K562 (cell line): ENCODE results near the gene INPP5E. TPM values are rescaled to one million over a fixed set of nuclear protein-coding genes. Genes with fewer than 3 reads are reported as not detected.

Experiments
- ATAC-seq: fragments of 200-7000 bp; cut with Tn5 transposase; 3 replicates; pipeline ENCODE4 v1.9.1; 2020; ENCODE audit warnings: moderate library complexity
- BruUV-seq: library from RNA; stranded (reverse); fragments of 400-500 nt; replicated peaks from 2 replicates; lab custom pipeline; 2021; lab: Mats Ljungman, UMichigan
- CTCF ChIA-PET: fragments of 300-600 bp; formaldehyde crosslinking; extraction: SDS; loops from one replicate; lab custom pipeline; 2021; ENCODE audit warnings: low intra/inter-chr PET ratio; lab: Yijun Ruan, JAX
- POLR2A ChIA-PET: fragments of 300-600, 350-650 bp; sonication (Branson Sonifier 250); formaldehyde crosslinking; extraction: SDS; loops from one replicate; lab custom pipeline; 2021; ENCODE audit warnings: antibody characterized with exemption, inconsistent platforms; lab: Yijun Ruan, JAX
- DNase-seq, 4 experiments: peaks; one replicate each; pipeline versions ENCODE4 v3.0.0 to v3.0.0-alpha.2; 2011 to 2018; ENCODE audit warnings: low spot score in 3 of 4, mixed read lengths in 3 of 4; ENCODE audit errors: extremely low read depth in 1 of 4
- FAIRE-seq: peaks from 2 replicates; lab custom pipeline; 2011; peaks lifted over from hg19 to GRCh38; lab: Jason Lieb, UNC
- H2AFZ ChIP-seq: 2 replicates; pipeline ENCODE4 v1.6.0; 2011; ENCODE audit warnings: low read depth, low read length, control low read depth, inconsistent platforms
- H3K27ac ChIP-seq: fragments of 200-600 bp; 3 replicates; pipeline ENCODE4 v1.8.0; 2011; ENCODE audit warnings: low read depth, mild to moderate bottlenecking, control low read depth, inconsistent platforms, low read length, moderate library complexity, mixed read lengths; ENCODE audit errors: extremely low read depth
- H3K27me3 ChIP-seq, 2 experiments: fragments of 300-600 bp in 1 of 2; 2 replicates in 1 of 2; 3 replicates in 1 of 2; pipeline versions ENCODE4 v1.6.0 to v1.8.0; 2011; ENCODE audit warnings: inconsistent platforms in 2 of 2, low read length in 2 of 2, mild to moderate bottlenecking in 1 of 2, mixed read lengths in 1 of 2, moderate library complexity in 1 of 2; ENCODE audit not compliant: control insufficient read depth in 2 of 2, insufficient read depth in 2 of 2
- H3K36me3 ChIP-seq: fragments of 300-600 bp; 3 replicates; pipeline ENCODE4 v1.8.0; 2011; ENCODE audit warnings: mild to moderate bottlenecking, low read length, inconsistent platforms; ENCODE audit not compliant: control insufficient read depth, insufficient read depth
- H3K4me1 ChIP-seq, 2 experiments: fragments of 200-600 bp in 1 of 2; replicated peaks in 1 of 2; 2 replicates in 1 of 2; 3 replicates in 1 of 2; pipeline versions ENCODE4 v1.5.1 to v1.8.0; 2011; ENCODE audit warnings: inconsistent platforms in 2 of 2, low read length in 2 of 2, mild to moderate bottlenecking in 1 of 2, mixed read lengths in 1 of 2, moderate library complexity in 1 of 2; ENCODE audit not compliant: control insufficient read depth in 2 of 2, insufficient read depth in 2 of 2
- H3K4me2 ChIP-seq: 2 replicates; pipeline ENCODE4 v1.6.1; 2011; ENCODE audit warnings: low read length, control low read depth, inconsistent platforms, mixed read lengths; ENCODE audit not compliant: insufficient read depth
- H3K4me3 ChIP-seq: fragments of 200-600 bp; sonication (generic), shearing (Covaris generic); 2 replicates; pipeline ENCODE4 v1.5.1; 2016; ENCODE audit warnings: control low read depth, inconsistent platforms
- H3K79me2 ChIP-seq: fragments of 200-600 bp; 3 replicates; pipeline ENCODE4 v1.8.0; 2011; ENCODE audit warnings: low read length, inconsistent platforms; ENCODE audit not compliant: control insufficient read depth, insufficient read depth
- H3K9ac ChIP-seq, 2 experiments: 2 replicates each; pipeline versions ENCODE4 v1.6.0 to v1.6.1; 2011; ENCODE audit warnings: low read depth in 2 of 2, low read length in 2 of 2, control low read depth in 1 of 2, inconsistent platforms in 1 of 2, mild to moderate bottlenecking in 1 of 2, mixed read lengths in 1 of 2; ENCODE audit not compliant: insufficient read depth in 1 of 2
- H3K9me1 ChIP-seq: one replicate; pipeline ENCODE4 v1.6.0; 2011; ENCODE audit warnings: inconsistent platforms, mild to moderate bottlenecking, low read length, moderate library complexity; ENCODE audit not compliant: control insufficient read depth, insufficient read depth
- H3K9me3 ChIP-seq: replicated peaks from 2 replicates; pipeline ENCODE4 v1.5.1; 2011; ENCODE audit warnings: low read depth, low read length, inconsistent platforms; ENCODE audit not compliant: control insufficient read depth, insufficient read depth
- H4K20me1 ChIP-seq: replicated peaks from 2 replicates; pipeline ENCODE4 v1.6.1; 2011; ENCODE audit warnings: low read length, inconsistent platforms, mixed read lengths; ENCODE audit not compliant: control insufficient read depth, insufficient read depth
- GATAD2B ChIP-seq: fragments of 450-650 bp; IDR thresholded peaks from 2 replicates; pipeline ENCODE4 v1.6.1; 2017; ENCODE audit warnings: mild to moderate bottlenecking, borderline replicate concordance
- POLR2G ChIP-seq: fragments of 200-400 bp; formaldehyde crosslinking; IDR thresholded peaks from 2 replicates; pipeline ENCODE4 v1.6.1; 2017; ENCODE audit warnings: low read depth, mild to moderate bottlenecking, antibody characterized with exemption, low read length, moderate library complexity
- RBFOX2 ChIP-seq: fragments of 200-400 bp; formaldehyde crosslinking; IDR thresholded peaks from 2 replicates; pipeline ENCODE4 v1.6.1; 2017; ENCODE audit warnings: low read depth, mild to moderate bottlenecking, low read length, moderate library complexity
- RHOXF2B ChIP-seq: fragments of 250-450 bp; sonication (Bioruptor Pico); conservative IDR thresholded peaks from 2 replicates; pipeline ENCODE4 v1.5.1; 2021
- WGBS: fragments of 100-300 bp; shearing (Covaris generic); methylation state at CpG from one replicate; pipeline ENCODE4 v1.1.6; 2016; ENCODE audit warnings: low coverage, mixed read lengths; ENCODE audit not compliant: insufficient coverage; ENCODE audit errors: missing lambda C conversion rate; 5-methylcytosine and 5-hydroxymethylcytosine counted together
- in situ Hi-C: fragments of 300-500 bp; cut with MboI; formaldehyde crosslinking; loops from 4 replicates; pipeline ENCODE4 v1.15.0; 2018; ENCODE audit warnings: inconsistent platforms, mixed read lengths
- intact Hi-C: fragments of 100-400 bp; cut with micrococcal nuclease; formaldehyde crosslinking; loops from 2 replicates; pipeline ENCODE4 v1.14.2; 2022
- polyA plus RNA-seq, 8 experiments: library from polyadenylated mRNA; depleted of rRNA in 4 of 8; stranded (reverse) in 5 of 8; unstranded in 3 of 8; fragments of >200 nt; fragmentation: Nextera tagmentation in 2 of 8; fragmentation: Illumina TruSeq in 1 of 8; extraction: Ambion mirVana in 2 of 8; extraction: Trizol in 1 of 8; gene quantifications; 2 replicates each; pipeline versions ENCODE4 v1.2.1 to v1.2.3, GENCODE V29; 2011 to 2014; ENCODE audit warnings: inconsistent platforms in 1 of 8, missing spikeins in 1 of 8
- total RNA-seq, 7 experiments: library from RNA; depleted of rRNA in 6 of 7; stranded (reverse); fragments of >200 nt in 6 of 7; fragmentation: Illumina TruSeq in 2 of 7; extraction: Trizol in 2 of 7; gene quantifications; 2 replicates each; pipeline versions ENCODE4 v1.2.1 to v1.2.3, GENCODE V29; 2011 to 2021; ENCODE audit warnings: low replicate concordance in 1 of 7
- TF ChIP-seq, protein P1 (sequence below): fragments of 200-800 bp; sonication (Bioruptor generic); IDR thresholded peaks from 2 replicates; pipeline ENCODE4 v1.6.1; 2017; ENCODE audit warnings: missing genetic modification characterization, missing compliant biosample characterization
- TF ChIP-seq, protein P2 (sequence below): IDR thresholded peaks from 3 replicates; pipeline ENCODE4 v1.6.1; 2011; ENCODE audit warnings: borderline replicate concordance, mild to moderate bottlenecking, moderate library complexity; ENCODE audit not compliant: insufficient read length; ENCODE audit errors: extremely low read depth
- TF ChIP-seq, protein P3 (sequence below): sonication (generic); formaldehyde crosslinking; IDR thresholded peaks from 2 replicates; pipeline ENCODE4 v1.8.1; 2023; ENCODE audit warnings: mild to moderate bottlenecking, missing genetic modification reagents

Gene INPP5E
- total and polyA plus RNA-seq, 9 of the 15 experiments (the other 6 are each of a cell fraction or from before 2014, with no cell fraction given): 0.38 to 17.4 (median 4.9) TPM

DNA sequence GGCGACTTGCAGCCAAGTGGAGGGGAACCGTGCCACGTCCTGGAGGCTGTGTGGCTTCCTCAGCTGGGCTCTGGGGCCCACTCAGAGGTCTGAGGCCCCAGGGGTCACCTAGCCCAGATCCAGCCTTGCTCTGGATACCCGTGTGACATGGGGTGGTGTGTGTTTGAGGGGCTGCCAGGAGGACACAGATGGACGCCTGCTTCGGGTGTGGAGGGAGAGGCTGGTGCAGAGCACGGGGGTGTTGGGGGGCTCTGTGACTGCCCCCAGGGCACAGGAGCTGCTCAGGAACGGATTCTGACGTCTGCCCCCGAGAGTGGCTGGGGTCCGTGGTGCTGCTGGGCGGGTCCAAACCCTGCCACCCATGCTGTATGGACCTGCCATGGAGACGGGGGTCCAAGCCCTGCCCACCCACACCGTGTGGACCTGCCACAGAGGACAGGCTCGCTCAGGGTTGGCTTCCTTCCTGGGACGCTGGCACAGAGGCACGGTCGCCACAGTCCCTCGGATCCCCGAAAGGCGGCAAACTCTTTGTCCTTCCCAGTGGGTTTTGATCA is 10.5 kb downstream of the INPP5E start:
- Histone ChIP-seq H3K36me3 (peaks cover 55% of the 10 kb centered on the region), H3K9me1 (peaks cover 9% of the 10 kb centered on the region), H3K4me3 (no peak overlapping the region), H3K27ac (no peak overlapping the region), H3K9ac (peak overlapping the region in 1 of 2 experiments; percentile 41; a peak in 2 of 4 replicates), H3K27me3 (no peaks in the 10 kb centered on the region), H3K9me3 (no peaks in the 10 kb centered on the region), H2AFZ (no peak overlapping the region), H3K4me2 (no peak overlapping the region), H3K4me1 (peaks cover 0 to 24% of the 10 kb centered on the region in 2 experiments; a peak in 2 of 5 replicates), H4K20me1 (no peaks in the 10 kb centered on the region), H3K79me2 (no peaks in the 10 kb centered on the region; the same call in 2 of the 3 replicates)
- 93% methylated on average over 19 of the region's 21 CpGs for WGBS
- intact Hi-C loops: no loop called here
- DNase-seq (no peak), FAIRE-seq (no peak), ATAC-seq (no peak)
- POLR2A ChIA-PET: interaction anchor here (0.6 to 1.5 kb wide), 4 partner anchors 9 to 298 kb away, joined by 3 read pairs; no protein-coding TSS in a partner anchor
- TF ChIP-seq GATAD2B (no peak), RBFOX2 (0 out of 2 replicates have a peak, but pooled peaks have one; percentile 18), POLR2G (peak; percentile 55; the same call in 1 of the 2 replicates)
- no TSS peak for BruUV-seq
- in situ Hi-C loops: no loop called here
- CTCF ChIA-PET: no interaction called here

DNA sequence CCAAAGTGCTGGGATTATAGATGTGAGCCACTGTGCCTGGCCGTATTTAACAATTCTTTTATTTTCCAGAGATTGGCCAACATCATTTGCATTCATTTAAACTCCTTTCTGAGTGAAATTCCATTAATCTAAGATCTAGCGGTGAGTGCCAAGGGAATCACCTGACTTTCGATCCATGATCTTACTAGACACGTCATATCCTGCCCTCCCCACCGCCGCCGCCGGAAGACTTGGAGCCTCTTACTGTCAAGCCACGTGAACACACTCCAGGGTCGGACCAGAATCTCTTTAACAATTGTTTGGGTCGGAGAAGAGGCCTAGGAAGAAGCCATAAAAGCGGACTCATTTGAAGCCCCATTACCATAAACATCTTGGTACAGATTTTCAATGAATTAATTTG is 12.9 kb downstream of the INPP5E start:
- Histone ChIP-seq H3K9ac (no peak overlapping the region), H3K79me2 (no peaks in the 10 kb centered on the region), H3K27ac (no peak overlapping the region), H3K27me3 (no peaks in the 10 kb centered on the region), H3K9me3 (no peaks in the 10 kb centered on the region), H3K36me3 (peaks cover 64% of the 10 kb centered on the region), H2AFZ (no peak overlapping the region), H4K20me1 (no peaks in the 10 kb centered on the region), H3K4me2 (no peak overlapping the region), H3K4me1 (peaks cover 0 to 25% of the 10 kb centered on the region in 2 experiments; a peak in 2 of 5 replicates), H3K4me3 (no peak overlapping the region), H3K9me1 (peaks cover 9% of the 10 kb centered on the region)
- no TSS peak for BruUV-seq
- FAIRE-seq: no peak
- whole genome bisulfite sequencing: 61% methylated on average over 12 of the region's 12 CpGs
- no peak for ATAC-seq
- ChIA-PET POLR2A (no interaction called here), CTCF (no interaction called here)
- intact Hi-C loops: no loop called here
- DNase-seq: no peak
- in situ Hi-C loops: no loop called here
- TF ChIP-seq, protein P1, sequence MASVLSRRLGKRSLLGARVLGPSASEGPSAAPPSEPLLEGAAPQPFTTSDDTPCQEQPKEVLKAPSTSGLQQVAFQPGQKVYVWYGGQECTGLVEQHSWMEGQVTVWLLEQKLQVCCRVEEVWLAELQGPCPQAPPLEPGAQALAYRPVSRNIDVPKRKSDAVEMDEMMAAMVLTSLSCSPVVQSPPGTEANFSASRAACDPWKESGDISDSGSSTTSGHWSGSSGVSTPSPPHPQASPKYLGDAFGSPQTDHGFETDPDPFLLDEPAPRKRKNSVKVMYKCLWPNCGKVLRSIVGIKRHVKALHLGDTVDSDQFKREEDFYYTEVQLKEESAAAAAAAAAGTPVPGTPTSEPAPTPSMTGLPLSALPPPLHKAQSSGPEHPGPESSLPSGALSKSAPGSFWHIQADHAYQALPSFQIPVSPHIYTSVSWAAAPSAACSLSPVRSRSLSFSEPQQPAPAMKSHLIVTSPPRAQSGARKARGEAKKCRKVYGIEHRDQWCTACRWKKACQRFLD (CRISPR knock-in tag): 0 out of 2 replicates have a peak, but pooled peaks have one; percentile 27
- TF ChIP-seq, protein P2, sequence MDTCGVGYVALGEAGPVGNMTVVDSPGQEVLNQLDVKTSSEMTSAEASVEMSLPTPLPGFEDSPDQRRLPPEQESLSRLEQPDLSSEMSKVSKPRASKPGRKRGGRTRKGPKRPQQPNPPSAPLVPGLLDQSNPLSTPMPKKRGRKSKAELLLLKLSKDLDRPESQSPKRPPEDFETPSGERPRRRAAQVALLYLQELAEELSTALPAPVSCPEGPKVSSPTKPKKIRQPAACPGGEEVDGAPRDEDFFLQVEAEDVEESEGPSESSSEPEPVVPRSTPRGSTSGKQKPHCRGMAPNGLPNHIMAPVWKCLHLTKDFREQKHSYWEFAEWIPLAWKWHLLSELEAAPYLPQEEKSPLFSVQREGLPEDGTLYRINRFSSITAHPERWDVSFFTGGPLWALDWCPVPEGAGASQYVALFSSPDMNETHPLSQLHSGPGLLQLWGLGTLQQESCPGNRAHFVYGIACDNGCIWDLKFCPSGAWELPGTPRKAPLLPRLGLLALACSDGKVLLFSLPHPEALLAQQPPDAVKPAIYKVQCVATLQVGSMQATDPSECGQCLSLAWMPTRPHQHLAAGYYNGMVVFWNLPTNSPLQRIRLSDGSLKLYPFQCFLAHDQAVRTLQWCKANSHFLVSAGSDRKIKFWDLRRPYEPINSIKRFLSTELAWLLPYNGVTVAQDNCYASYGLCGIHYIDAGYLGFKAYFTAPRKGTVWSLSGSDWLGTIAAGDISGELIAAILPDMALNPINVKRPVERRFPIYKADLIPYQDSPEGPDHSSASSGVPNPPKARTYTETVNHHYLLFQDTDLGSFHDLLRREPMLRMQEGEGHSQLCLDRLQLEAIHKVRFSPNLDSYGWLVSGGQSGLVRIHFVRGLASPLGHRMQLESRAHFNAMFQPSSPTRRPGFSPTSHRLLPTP: no peak
- TF ChIP-seq, protein P3, sequence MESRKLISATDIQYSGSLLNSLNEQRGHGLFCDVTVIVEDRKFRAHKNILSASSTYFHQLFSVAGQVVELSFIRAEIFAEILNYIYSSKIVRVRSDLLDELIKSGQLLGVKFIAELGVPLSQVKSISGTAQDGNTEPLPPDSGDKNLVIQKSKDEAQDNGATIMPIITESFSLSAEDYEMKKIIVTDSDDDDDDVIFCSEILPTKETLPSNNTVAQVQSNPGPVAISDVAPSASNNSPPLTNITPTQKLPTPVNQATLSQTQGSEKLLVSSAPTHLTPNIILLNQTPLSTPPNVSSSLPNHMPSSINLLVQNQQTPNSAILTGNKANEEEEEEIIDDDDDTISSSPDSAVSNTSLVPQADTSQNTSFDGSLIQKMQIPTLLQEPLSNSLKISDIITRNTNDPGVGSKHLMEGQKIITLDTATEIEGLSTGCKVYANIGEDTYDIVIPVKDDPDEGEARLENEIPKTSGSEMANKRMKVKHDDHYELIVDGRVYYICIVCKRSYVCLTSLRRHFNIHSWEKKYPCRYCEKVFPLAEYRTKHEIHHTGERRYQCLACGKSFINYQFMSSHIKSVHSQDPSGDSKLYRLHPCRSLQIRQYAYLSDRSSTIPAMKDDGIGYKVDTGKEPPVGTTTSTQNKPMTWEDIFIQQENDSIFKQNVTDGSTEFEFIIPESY: peak; percentile 69
- no peak for TF ChIP-seq RHOXF2B (CRISPR knock-in tag)
